ENCODE data around the gene PCNX1. TPM values are rescaled to one million over a fixed set of nuclear protein-coding genes. Genes with fewer than 3 reads are reported as not detected.

Gene PCNX1
- total RNA-seq, 1 experiment from 2014 or later, result 28.7 TPM

- DNase-seq (ENCODE audit: low read depth), result no peak
Observed at GRCh38 chr14:70956511-70956910, 49.3 kb downstream of the PCNX1 start.

- DNase-seq (ENCODE audit: low read depth), result no peak
Observed at GRCh38 chr14:70957710-70958109, 50.5 kb downstream of the PCNX1 start.

DNA sequence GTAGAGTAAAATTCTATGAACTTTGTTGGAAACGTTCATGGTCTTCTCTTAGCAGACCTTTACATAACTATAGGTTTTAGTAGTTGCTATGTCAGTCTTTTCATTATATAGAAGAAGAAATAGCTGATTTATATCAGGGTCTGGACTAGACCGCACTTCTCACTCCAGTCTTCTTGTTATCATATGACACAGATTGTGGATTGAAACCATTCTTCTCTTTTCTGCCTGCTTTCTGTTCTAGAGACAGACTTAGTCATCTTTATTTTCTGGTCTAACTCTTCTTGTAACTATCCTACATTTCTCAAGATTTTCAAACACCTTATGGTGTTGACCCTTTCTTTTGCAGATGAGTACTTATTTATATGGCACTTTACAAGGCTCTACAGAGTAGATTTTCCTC is 55.7 kb downstream of the PCNX1 start:
- DNase-seq (ENCODE audit: low read depth), result no peak

- no peak for DNase-seq (ENCODE audit: low read depth)
Observed at GRCh38 chr14:70964492-70964891, 57.2 kb downstream of the PCNX1 start.

DNA sequence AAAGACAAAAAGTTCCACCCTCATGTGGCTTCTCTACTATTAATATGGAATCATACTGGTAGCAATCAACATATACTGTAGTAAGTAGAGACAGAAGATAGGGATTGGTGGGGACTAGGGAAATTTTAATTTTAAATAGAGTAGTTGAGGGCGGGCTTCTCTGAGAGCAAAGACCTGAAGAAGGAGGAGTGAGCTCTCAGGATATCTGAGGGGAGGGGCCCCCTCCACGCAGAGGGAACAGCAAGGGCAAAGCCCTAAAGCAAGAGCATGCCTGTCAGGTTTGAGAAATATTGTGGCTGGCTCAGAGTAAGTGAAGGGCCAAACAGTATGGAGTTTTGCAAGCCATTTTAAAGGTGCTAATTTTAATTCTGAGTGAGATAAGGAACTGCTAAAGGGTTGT is 64.3 kb downstream of the PCNX1 start:
- no peak for DNase-seq (ENCODE audit: low read depth)

DNA sequence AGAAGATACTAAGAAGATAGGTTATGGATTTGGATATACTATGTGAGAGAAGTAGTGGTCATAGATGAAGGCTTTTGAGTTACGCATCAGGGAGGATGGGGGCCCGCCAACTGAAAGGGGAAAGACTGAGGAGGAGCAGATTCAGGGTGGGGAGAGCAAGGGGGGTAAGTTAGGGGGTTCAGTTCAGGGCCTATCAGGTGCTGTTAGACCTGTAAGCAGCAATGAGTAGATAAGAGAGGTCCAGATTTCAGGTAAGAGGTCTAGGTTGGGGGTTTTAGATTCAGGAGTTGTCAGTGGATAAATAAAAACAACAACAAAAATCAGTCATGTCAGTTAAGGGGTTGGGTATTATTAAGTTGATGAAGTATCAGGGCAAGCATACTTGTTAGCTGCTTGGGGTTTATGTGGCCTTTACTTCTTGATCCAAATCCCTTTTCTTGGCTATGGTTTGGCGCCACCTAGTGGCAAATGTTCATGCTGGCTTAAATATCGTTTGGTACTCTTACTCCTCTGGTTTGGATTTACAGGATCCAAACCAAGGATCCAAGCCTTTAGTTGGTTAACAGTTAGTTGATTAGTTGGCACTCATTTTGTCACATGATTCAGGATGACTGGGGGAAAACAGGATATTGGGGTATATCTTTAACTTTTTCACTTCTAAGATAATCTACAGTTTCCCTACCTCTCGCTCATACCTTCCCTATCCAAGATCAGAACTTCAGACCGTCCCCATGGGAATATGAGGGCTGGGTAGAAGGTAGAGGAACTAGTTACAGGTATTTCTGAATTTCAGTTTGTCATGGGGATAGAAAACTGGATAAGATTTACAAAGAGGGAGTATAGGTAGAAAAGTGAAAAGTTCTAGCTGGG is 65.1 kb downstream of the PCNX1 start:
- peak; percentile 82 for DNase-seq (ENCODE audit: low read depth)

DNA sequence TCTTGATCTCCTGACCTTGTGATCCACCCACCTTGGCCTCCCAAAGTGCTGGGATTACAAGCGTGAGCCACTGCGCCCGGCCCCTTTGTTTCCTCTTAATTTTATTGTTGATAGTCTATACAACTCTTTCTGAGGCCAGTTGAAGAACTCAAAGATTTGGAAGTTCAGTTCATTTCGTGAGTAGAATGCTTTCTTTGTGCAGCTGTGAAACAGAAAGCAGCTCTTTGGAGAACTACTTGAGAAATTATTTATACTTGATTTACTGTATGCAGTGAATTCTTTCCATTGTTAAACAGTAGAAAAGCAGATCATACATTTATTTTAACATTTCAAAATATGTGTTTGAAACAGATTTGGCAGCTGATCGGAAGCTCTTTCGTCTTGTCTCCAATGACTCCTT is 69.3 kb downstream of the PCNX1 start:
- no peak for DNase-seq (ENCODE audit: low read depth)

DNA sequence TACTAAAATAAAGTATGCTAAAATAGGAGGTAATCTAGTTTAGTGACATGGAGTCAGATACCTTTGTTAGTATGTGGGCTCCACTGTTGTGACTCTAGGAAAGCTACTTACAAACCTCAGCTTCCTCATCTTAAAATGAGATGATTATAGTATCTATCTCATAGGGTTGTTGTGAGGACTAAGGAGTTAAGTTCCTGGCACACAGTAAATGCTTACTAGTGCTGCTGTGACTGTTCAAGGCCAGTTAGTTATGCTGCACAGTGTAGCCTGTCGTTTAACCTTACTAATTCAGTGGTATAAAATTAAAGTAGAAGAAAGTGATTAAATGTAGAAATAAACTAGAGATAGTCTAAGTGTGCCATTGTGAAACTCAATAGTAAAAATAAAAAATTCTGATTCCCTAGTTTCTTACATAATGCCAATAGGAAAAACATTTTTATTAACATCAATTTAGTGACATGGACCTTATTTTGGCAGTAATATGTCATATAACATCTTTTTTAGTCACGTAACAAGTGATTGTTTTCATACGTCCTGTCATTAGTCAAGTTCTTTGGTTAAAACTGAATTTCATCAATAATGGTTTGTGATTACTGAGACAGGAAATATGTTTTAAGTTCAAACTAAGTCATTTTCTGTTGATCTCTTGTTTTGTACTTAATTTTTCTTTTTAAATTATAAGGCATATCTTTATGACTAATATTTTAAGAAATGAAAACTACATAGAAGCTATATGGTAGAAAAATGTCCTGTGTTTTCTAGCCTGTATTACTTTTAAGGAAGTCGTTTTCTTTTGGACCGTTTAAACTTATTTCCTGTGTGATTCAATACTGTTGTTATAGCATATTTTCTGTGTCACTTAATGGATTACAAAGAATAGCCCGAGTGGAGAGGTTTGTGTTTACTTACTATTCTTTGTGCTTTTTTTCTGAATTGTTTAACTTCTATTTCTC is 74.0 kb downstream of the PCNX1 start:
- no peak for DNase-seq (ENCODE audit: low read depth)

DNA sequence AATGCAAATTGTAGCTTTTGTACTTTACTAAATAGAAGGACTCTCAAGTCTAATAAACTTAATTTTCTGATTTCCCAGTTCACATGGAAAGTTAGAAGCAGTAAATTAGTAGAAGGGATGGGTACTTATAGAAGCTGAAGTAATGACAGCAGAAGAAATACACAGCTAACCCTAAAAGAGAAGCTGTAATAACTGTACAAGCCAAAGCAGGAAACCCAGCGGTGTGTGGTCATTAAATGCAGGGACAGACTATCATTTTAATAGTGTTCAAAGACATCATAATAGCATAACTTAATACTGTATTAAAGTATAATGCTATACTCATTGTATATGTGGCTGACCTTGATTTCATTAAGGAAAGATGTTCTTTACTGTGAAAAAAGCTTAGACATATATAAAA is 74.9 kb downstream of the PCNX1 start:
- DNase-seq (ENCODE audit: low read depth), result no peak

DNA sequence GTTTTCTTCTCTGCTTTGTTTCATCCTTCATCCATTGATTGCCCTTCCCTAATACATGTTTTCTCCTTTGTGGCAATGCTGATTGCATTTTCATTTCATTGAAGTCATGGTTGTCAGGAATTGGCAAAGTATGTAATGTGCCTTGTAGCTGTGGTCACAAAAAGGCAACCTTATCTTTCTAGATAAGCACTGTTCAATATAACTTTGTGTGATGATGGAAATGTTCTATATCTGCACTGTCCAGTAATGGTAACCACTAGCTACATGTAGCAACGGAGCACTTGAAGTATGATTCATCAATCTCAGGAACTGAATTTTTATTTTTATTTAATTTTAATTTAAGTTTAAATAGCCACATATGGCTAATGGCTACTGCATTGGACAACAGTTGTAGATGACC is 79.8 kb downstream of the PCNX1 start:
- no peak for DNase-seq (ENCODE audit: low read depth)

GRCh38 chr14:70988452-70988851 is 81.2 kb downstream of the PCNX1 start:
- no peak for DNase-seq (ENCODE audit: low read depth)

GRCh38 chr14:70993931-70994330 is 86.7 kb downstream of the PCNX1 start:
- no peak for DNase-seq (ENCODE audit: low read depth)

DNA sequence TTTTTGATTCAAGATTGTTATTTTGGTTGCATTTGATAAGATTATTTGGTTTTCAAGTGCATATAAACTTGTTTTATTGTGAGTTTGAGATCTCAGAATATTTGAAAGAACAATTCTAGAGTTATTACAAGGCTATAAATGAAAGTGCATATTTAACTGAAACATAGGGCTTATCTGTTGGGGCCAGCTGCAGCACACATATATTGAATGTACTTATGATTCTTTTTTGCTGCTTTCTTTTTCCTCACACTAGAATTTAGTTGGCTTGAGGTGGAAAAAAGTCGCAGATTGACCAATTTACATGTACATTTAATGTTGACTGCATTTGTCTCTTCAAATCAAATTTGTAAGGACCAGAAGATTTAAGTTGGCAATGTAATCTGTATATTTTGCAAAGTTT is 88.0 kb downstream of the PCNX1 start:
- DNase-seq (ENCODE audit: low read depth), result no peak

DNA sequence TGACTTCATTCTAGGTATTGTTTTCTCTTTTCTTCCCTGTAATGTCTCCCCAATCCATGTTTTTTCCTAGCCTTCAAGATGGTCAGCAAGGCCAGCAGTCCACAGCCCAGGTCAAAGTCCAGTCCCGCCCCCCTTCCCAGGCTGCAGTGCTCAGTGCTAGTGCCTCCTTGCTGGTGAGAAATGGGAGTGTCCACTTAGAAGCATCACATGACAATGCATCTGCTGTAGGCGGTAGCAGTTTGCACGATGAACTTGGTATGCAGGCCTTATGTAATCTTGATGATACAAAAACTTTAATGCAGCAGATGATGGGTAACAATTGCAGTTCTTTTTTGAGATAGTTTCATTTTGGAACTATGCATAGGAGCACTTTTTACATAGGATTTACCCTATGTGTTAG is 88.4 kb downstream of the PCNX1 start:
- no peak for DNase-seq (ENCODE audit: low read depth)

- DNase-seq (ENCODE audit: low read depth), result no peak
Observed at GRCh38 chr14:70999117-70999516, 91.9 kb downstream of the PCNX1 start.

DNA sequence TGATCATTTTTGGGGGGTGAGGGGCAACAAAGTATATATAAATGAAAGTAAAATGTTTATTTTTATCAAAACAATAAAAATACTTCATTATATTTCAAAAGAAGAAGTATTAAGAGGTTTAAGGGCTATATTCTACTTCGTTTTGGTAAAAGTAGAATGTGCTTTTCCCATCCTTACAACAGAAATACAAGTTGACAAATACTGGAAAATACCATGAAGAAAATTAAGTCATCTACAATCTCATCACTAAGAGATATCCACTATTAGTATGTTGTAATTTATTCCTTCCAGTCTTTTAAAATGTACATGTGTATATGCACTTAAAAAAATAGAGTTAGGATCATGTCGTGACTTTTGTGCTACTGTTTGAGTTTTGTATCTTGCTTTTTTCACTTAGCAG is 92.8 kb downstream of the PCNX1 start:
- no peak for DNase-seq (ENCODE audit: low read depth)

GRCh38 chr14:71001742-71002141 is 94.5 kb downstream of the PCNX1 start:
- no peak for DNase-seq (ENCODE audit: low read depth)

- DNase-seq (ENCODE audit: low read depth), result no peak
Observed at GRCh38 chr14:71003156-71003555, 95.9 kb downstream of the PCNX1 start.

- peak; percentile 26 for DNase-seq (ENCODE audit: low read depth)
Observed at GRCh38 chr14:71004481-71004880, 97.2 kb downstream of the PCNX1 start.

GRCh38 chr14:71005076-71005475 is 97.8 kb downstream of the PCNX1 start:
- no peak for DNase-seq (ENCODE audit: low read depth)

DNA sequence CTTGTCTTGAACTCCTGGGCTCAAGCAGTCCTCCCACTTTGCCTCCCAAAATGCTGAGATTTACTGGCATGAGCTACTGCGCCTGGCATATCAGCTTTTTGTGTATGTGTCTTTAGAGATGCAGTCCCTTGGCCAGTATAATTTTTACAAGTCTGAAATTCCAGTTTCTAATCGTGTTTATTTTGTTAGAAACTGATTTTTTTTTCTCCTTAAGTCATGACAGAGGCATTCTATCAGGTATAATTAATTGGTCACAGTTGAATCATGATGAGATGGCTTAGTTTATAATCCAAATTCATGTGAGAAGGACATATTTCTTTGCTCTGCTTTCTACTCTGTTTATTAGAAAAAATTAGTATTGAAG is 98.9 kb downstream of the PCNX1 start:
- DNase-seq (ENCODE audit: low read depth), result peak; percentile 47

- no peak for DNase-seq (ENCODE audit: low read depth)
Observed at GRCh38 chr14:71011479-71011878, 104.2 kb downstream of the PCNX1 start.

- DNase-seq (ENCODE audit: low read depth), result no peak
Observed at GRCh38 chr14:71012888-71013287, 105.6 kb downstream of the PCNX1 start.
